H1 (cell line): ENCODE data around the gene ENPP7. TPM values are rescaled to one million over a fixed set of nuclear protein-coding genes. Genes with fewer than 3 reads are reported as not detected.

Experiments used
- ASH2L ChIP-seq: fragments of 200-600, 300-600 bp; sonication (generic); IDR thresholded peaks from one replicate; pipeline ENCODE4 v1.7.1; 2017; ENCODE audit warnings: low read length
- BRCA1 ChIP-seq: IDR thresholded peaks from 2 replicates; pipeline ENCODE4 v1.6.1; 2012; ENCODE audit warnings: low read depth, low read length, improper control_type of control experiment
- CBX5 ChIP-seq: fragments of 300-800, 300-1000 bp; sonication (generic); IDR thresholded peaks from 2 replicates; pipeline ENCODE4 v1.7.1; 2016; ENCODE audit warnings: antibody characterized with exemption, low read length, low read depth
- CEBPB ChIP-seq: IDR thresholded peaks from 2 replicates; pipeline ENCODE4 v1.6.1; 2012; ENCODE audit warnings: low read depth, low read length
- CREB1 ChIP-seq: IDR thresholded peaks from 2 replicates; pipeline ENCODE4 v1.6.1; 2012; ENCODE audit warnings: inconsistent platforms
- EGR1 ChIP-seq: IDR thresholded peaks from 2 replicates; pipeline ENCODE4 v1.6.1; 2011; ENCODE audit warnings: low read depth, low read length, borderline replicate concordance
- EP300 ChIP-seq, 2 experiments: IDR thresholded peaks; 1 replicate in 1 of 2; 2 replicates in 1 of 2; pipeline ENCODE4 v1.6.1; 2011 to 2012; ENCODE audit warnings: low read depth in 2 of 2, low read length in 2 of 2, mild to moderate bottlenecking in 2 of 2, borderline replicate concordance in 1 of 2, inconsistent platforms in 1 of 2, moderate library complexity in 1 of 2
- EZH2 ChIP-seq: fragments of 200-600 bp; sonication (generic); IDR thresholded peaks from 2 replicates; pipeline ENCODE4 v1.7.1; 2012; ENCODE audit warnings: low read depth, mild to moderate bottlenecking, moderate library complexity, low read length, inconsistent platforms; ENCODE audit not compliant: severe bottlenecking
- FOSL1 ChIP-seq: IDR thresholded peaks from 2 replicates; pipeline ENCODE4 v1.6.1; 2011; ENCODE audit warnings: mild to moderate bottlenecking, low read depth, low read length, moderate library complexity; ENCODE audit not compliant: insufficient read depth
- HDAC6 ChIP-seq: IDR thresholded peaks from one replicate; pipeline ENCODE4 v1.7.1; 2012; ENCODE audit warnings: low read depth, mild to moderate bottlenecking, inconsistent platforms, low read length, moderate library complexity
- JUN ChIP-seq: IDR thresholded peaks from 2 replicates; pipeline ENCODE4 v1.6.1; 2011; ENCODE audit warnings: low read depth, mild to moderate bottlenecking, improper control_type of control experiment, low read length
- KDM4A ChIP-seq: IDR thresholded peaks from one replicate; pipeline ENCODE4 v1.7.1; 2012; ENCODE audit warnings: low read depth, mild to moderate bottlenecking, moderate library complexity, low read length, inconsistent platforms; ENCODE audit not compliant: severe bottlenecking
- MAFK ChIP-seq: IDR thresholded peaks from 2 replicates; pipeline ENCODE4 v1.6.1; 2012; ENCODE audit warnings: low read depth, mild to moderate bottlenecking, improper control_type of control experiment, low read length
- NRF1 ChIP-seq: IDR thresholded peaks from 2 replicates; pipeline ENCODE4 v1.6.1; 2011; ENCODE audit warnings: mild to moderate bottlenecking, low read depth, low read length, improper control_type of control experiment
- PHF8 ChIP-seq: fragments of 200-600 bp; sonication (generic); conservative IDR thresholded peaks from 2 replicates; pipeline ENCODE4 v1.7.1; 2012; ENCODE audit warnings: low read depth, mild to moderate bottlenecking, inconsistent platforms, low read length, moderate library complexity
- POLR2AphosphoS5 ChIP-seq: IDR thresholded peaks from 2 replicates; pipeline ENCODE4 v1.6.1; 2011; ENCODE audit warnings: low read depth, low read length
- POU5F1 ChIP-seq: IDR thresholded peaks from 2 replicates; pipeline ENCODE4 v1.6.1; 2011; ENCODE audit warnings: low read depth, mild to moderate bottlenecking, low read length, moderate library complexity
- RBBP5 ChIP-seq: IDR thresholded peaks from 2 replicates; pipeline ENCODE4 v1.7.1; 2012; ENCODE audit warnings: low read depth, mild to moderate bottlenecking, inconsistent platforms, low read length, moderate library complexity, borderline replicate concordance
- SIN3A ChIP-seq, 2 experiments: IDR thresholded peaks in 1 of 2; conservative IDR thresholded peaks in 1 of 2; 2 replicates each; pipeline ENCODE4 v1.6.1; 2011 to 2012; ENCODE audit warnings: low read length in 2 of 2, improper control_type of control experiment in 1 of 2, low read depth in 1 of 2, mild to moderate bottlenecking in 1 of 2
- SP2 ChIP-seq: IDR thresholded peaks from 2 replicates; pipeline ENCODE4 v1.6.1; 2012; ENCODE audit warnings: mild to moderate bottlenecking, low read length, inconsistent platforms
- SP4 ChIP-seq: IDR thresholded peaks from 2 replicates; pipeline ENCODE4 v1.6.1; 2012; ENCODE audit warnings: low read length, inconsistent platforms
- SRF ChIP-seq: IDR thresholded peaks from 2 replicates; pipeline ENCODE4 v1.6.1; 2011; ENCODE audit warnings: mild to moderate bottlenecking, low read depth, low read length, moderate library complexity
- TAF1 ChIP-seq: IDR thresholded peaks from 2 replicates; pipeline ENCODE4 v1.6.1; 2011; ENCODE audit warnings: mild to moderate bottlenecking, low read depth, low read length
- TBP ChIP-seq: IDR thresholded peaks from 2 replicates; pipeline ENCODE4 v1.6.1; 2011; ENCODE audit warnings: low read depth, low read length, improper control_type of control experiment
- YY1 ChIP-seq: IDR thresholded peaks from 2 replicates; pipeline ENCODE4 v1.6.1; 2011; ENCODE audit warnings: low read depth, mild to moderate bottlenecking, low read length
- polyA plus RNA-seq, 7 experiments: library from polyadenylated mRNA; depleted of rRNA in 3 of 7; stranded (reverse) in 5 of 7; unstranded in 2 of 7; fragments of >200 nt in 5 of 7; fragments of 200-250 nt in 2 of 7; gene quantifications; 1 replicate in 5 of 7; 2 replicates in 1 of 7; 4 replicates in 1 of 7; pipeline versions ENCODE4 v1.2.1 to v1.2.3, GENCODE V29; 2011 to 2013; ENCODE audit warnings: missing spikeins in 2 of 7, mixed read lengths in 2 of 7
- total RNA-seq: library from RNA; stranded (reverse); fragmentation: NEBNext Ultra II Directional; extraction: Animal tissue kit (Norgen Biotek cat#: 25700); gene quantifications from 2 replicates; pipeline ENCODE4 v1.2.1, GENCODE V29; 2021

ENPP7 gene
- total and polyA plus RNA-seq, 2 of the 8 experiments (the other 6 are each of a cell fraction or from before 2014, with no cell fraction given) = not detected

GRCh38 chr17:79741751-79742588, 11.2 kb downstream of the ENPP7 start (continued):
- TF ChIP-seq SRF (0 out of 2 replicates have a peak, but pooled peaks have one; percentile 18), PHF8 (no peak), POU5F1 (no peak), POLR2AphosphoS5 (no peak), HDAC6 (no peak), MAFK (no peak), TBP (no peak), KDM4A (peak; percentile 45), SP4 (no peak), RBBP5 (no peak), NRF1 (no peak), SP2 (no peak), ASH2L (peak; percentile 45), CBX5 (no peak), JUN (no peak), CREB1 (0 out of 2 replicates have a peak, but pooled peaks have one; percentile 6), SIN3A (conservative IDR thresholded peaks at IDR 0.05 in 1 of 2, IDR thresholded peaks at IDR 0.05 in 1 of 2; ENCODE audit: low read depth in 1 of 2, low read length in 2 of 2) (peak in 1 of 2 experiments; percentile 16; a peak in 1 of 4 replicates), YY1 (no peak), EP300 (IDR thresholded peaks at IDR 0.05; ENCODE audit: borderline replicate concordance in 1 of 2, low read depth in 2 of 2, low read length in 2 of 2) (no peak), BRCA1 (no peak), EGR1 (no peak), FOSL1 (no peak), EZH2 (no peak), CEBPB (no peak), TAF1 (no peak)
